Mesenchymal stem cell (in vitro differentiated cells and primary cell): ENCODE measurements around the gene SRRD.

Source experiments
- DNase-seq: peaks from one replicate; pipeline ENCODE4 v3.0.0-alpha.2; 2013
- H2AFZ ChIP-seq: one replicate; pipeline ENCODE4 v1.6.1; 2013; ENCODE audit warnings: low read depth, mild to moderate bottlenecking, control low read depth, inconsistent platforms, low read length, moderate library complexity
- H2AK5ac ChIP-seq: 2 replicates; pipeline ENCODE4 v1.6.1; 2013; ENCODE audit warnings: low read length, moderate library complexity, mild to moderate bottlenecking, inconsistent platforms; ENCODE audit not compliant: severe bottlenecking
- H2BK120ac ChIP-seq: one replicate; pipeline ENCODE4 v1.6.1; 2013; ENCODE audit warnings: low read depth, mild to moderate bottlenecking, inconsistent platforms, low read length, moderate library complexity
- H2BK12ac ChIP-seq, 2 experiments: one replicate each; pipeline ENCODE4 v1.6.1; 2013; ENCODE audit warnings: inconsistent platforms in 2 of 2, low read length in 2 of 2, mild to moderate bottlenecking in 2 of 2, moderate library complexity in 2 of 2, control low read depth in 1 of 2
- H2BK15ac ChIP-seq: one replicate; pipeline ENCODE4 v1.6.1; 2013; ENCODE audit warnings: mild to moderate bottlenecking, low read depth, inconsistent platforms; ENCODE audit not compliant: poor library complexity, severe bottlenecking
- H2BK5ac ChIP-seq: 2 replicates; pipeline ENCODE4 v1.6.1; 2013; ENCODE audit warnings: low read depth, mild to moderate bottlenecking, low read length, control low read depth, inconsistent platforms; ENCODE audit not compliant: poor library complexity, severe bottlenecking
- H3K14ac ChIP-seq, 2 experiments: one replicate each; pipeline ENCODE4 v1.6.1; 2013; ENCODE audit warnings: inconsistent platforms in 2 of 2, low read length in 2 of 2, control low read depth in 1 of 2, mild to moderate bottlenecking in 1 of 2, moderate library complexity in 1 of 2
- H3K18ac ChIP-seq, 2 experiments: one replicate each; pipeline ENCODE4 v1.6.1; 2013; ENCODE audit warnings: inconsistent platforms in 2 of 2, low read length in 2 of 2, control low read depth in 1 of 2, low read depth in 1 of 2, mild to moderate bottlenecking in 1 of 2
- H3K23ac ChIP-seq, 2 experiments: one replicate each; pipeline ENCODE4 v1.6.1; 2013; ENCODE audit warnings: inconsistent platforms in 2 of 2, low read length in 2 of 2, mild to moderate bottlenecking in 2 of 2, moderate library complexity in 2 of 2, control low read depth in 1 of 2
- H3K27ac ChIP-seq: 2 replicates; pipeline ENCODE4 v1.5.1; 2013; ENCODE audit warnings: mild to moderate bottlenecking, moderate library complexity, low read length, control low read depth, inconsistent platforms; ENCODE audit not compliant: poor library complexity, severe bottlenecking
- H3K27me3 ChIP-seq, 2 experiments: 2 replicates each; pipeline versions ENCODE4 v1.6.1 to v1.7.0; 2013; ENCODE audit warnings: low read length in 2 of 2, mild to moderate bottlenecking in 2 of 2, moderate library complexity in 2 of 2, control low read depth in 1 of 2, inconsistent platforms in 1 of 2; ENCODE audit not compliant: control insufficient read depth in 1 of 2, insufficient read depth in 1 of 2
- H3K36me3 ChIP-seq, 2 experiments: 2 replicates each; pipeline versions ENCODE4 v1.6.1 to v1.7.0; 2013; ENCODE audit warnings: low read length in 2 of 2, control low read depth in 1 of 2, inconsistent platforms in 1 of 2, low read depth in 1 of 2, mild to moderate bottlenecking in 1 of 2; ENCODE audit not compliant: insufficient read depth in 2 of 2, control insufficient read depth in 1 of 2
- H3K4ac ChIP-seq, 2 experiments: one replicate each; pipeline ENCODE4 v1.6.1; 2013; ENCODE audit warnings: inconsistent platforms in 2 of 2, low read length in 2 of 2, mild to moderate bottlenecking in 2 of 2, moderate library complexity in 2 of 2, control low read depth in 1 of 2, low read depth in 1 of 2
- H3K4me1 ChIP-seq: 2 replicates; pipeline ENCODE4 v1.6.1; 2013; ENCODE audit warnings: low read depth, low read length, control low read depth; ENCODE audit not compliant: control insufficient read depth, insufficient read depth
- H3K4me2 ChIP-seq: 2 replicates; pipeline ENCODE4 v1.6.1; 2013; ENCODE audit warnings: low read length, mild to moderate bottlenecking, inconsistent platforms; ENCODE audit not compliant: poor library complexity, severe bottlenecking
- H3K4me3 ChIP-seq, 2 experiments: 2 replicates each; pipeline versions ENCODE4 v1.5.1 to v1.7.0; 2013; ENCODE audit warnings: low read length in 2 of 2, mild to moderate bottlenecking in 2 of 2, control low read depth in 1 of 2, low read depth in 1 of 2; ENCODE audit not compliant: insufficient read depth in 1 of 2
- H3K79me1 ChIP-seq: replicated peaks from 2 replicates; pipeline ENCODE4 v1.6.1; 2013; ENCODE audit warnings: mild to moderate bottlenecking, control low read depth, low read length, inconsistent platforms; ENCODE audit not compliant: poor library complexity, severe bottlenecking
- H3K9ac ChIP-seq: 2 replicates; pipeline ENCODE4 v1.7.0; 2013; ENCODE audit warnings: mild to moderate bottlenecking, low read length, moderate library complexity
- H3K9me3 ChIP-seq: 2 replicates; pipeline ENCODE4 v1.7.0; 2013; ENCODE audit warnings: mild to moderate bottlenecking, low read length; ENCODE audit not compliant: control insufficient read depth
- H4K8ac ChIP-seq: one replicate; pipeline ENCODE4 v1.6.1; 2013; ENCODE audit warnings: inconsistent platforms, mild to moderate bottlenecking, low read length, moderate library complexity
- H4K91ac ChIP-seq: one replicate; pipeline ENCODE4 v1.6.1; 2013; ENCODE audit warnings: mild to moderate bottlenecking, low read length, inconsistent platforms
- WGBS: methylation state at CpG from one replicate; pipeline ENCODE4 v1.1.7; 2013; ENCODE audit warnings: mixed read lengths; 5-methylcytosine and 5-hydroxymethylcytosine counted together

Gene SRRD

GRCh38 chr22:26463101-26463661 is 20.5 kb upstream of the SRRD start:
- Histone ChIP-seq H2BK12ac (no peak overlapping the region), H3K9ac (no peak overlapping the region), H3K4me2 (no peak overlapping the region), H3K4ac (no peak overlapping the region), H3K4me1 (peaks cover 4% of the 10 kb centered on the region), H3K79me1 (peaks cover 26% of the 10 kb centered on the region), H4K91ac (no peak overlapping the region), H2AFZ (no peak overlapping the region), H3K4me3 (no peak overlapping the region), H2BK15ac (no peak overlapping the region), H2AK5ac (no peak overlapping the region), H3K9me3 (no peaks in the 10 kb centered on the region), H3K36me3 (peaks cover 51 to 87% of the 10 kb centered on the region in 2 experiments), H3K23ac (no peak overlapping the region), H4K8ac (no peak overlapping the region), H3K27ac (no peak overlapping the region), H2BK5ac (no peak overlapping the region), H3K14ac (no peak overlapping the region), H3K27me3 (no peaks in the 10 kb centered on the region), H2BK120ac (no peak overlapping the region), H3K18ac (no peak overlapping the region)
- no peak for DNase-seq
- WGBS, result 77% methylated on average over 10 of the region's 10 CpGs

- Histone ChIP-seq H3K27me3 (no peaks in the 10 kb centered on the region), H4K91ac (no peak overlapping the region), H3K4me2 (no peak overlapping the region), H3K4ac (no peak overlapping the region), H2BK15ac (no peak overlapping the region), H3K36me3 (peaks cover 51 to 87% of the 10 kb centered on the region in 2 experiments), H3K14ac (no peak overlapping the region), H3K4me1 (peaks cover 5% of the 10 kb centered on the region), H2BK5ac (no peak overlapping the region), H3K79me1 (peaks cover 26% of the 10 kb centered on the region), H2BK120ac (no peak overlapping the region), H3K9ac (no peak overlapping the region), H4K8ac (no peak overlapping the region), H3K18ac (no peak overlapping the region), H3K9me3 (no peaks in the 10 kb centered on the region), H3K27ac (no peak overlapping the region), H2AFZ (no peak overlapping the region), H2AK5ac (no peak overlapping the region), H2BK12ac (no peak overlapping the region), H3K23ac (no peak overlapping the region), H3K4me3 (no peak overlapping the region)
- 94% methylated on average over 9 of the region's 9 CpGs for WGBS
- no peak for DNase-seq
Observed at GRCh38 chr22:26463688-26464087, 20.0 kb upstream of the SRRD start.

GRCh38 chr22:26464312-26464711 is 19.4 kb upstream of the SRRD start:
- WGBS, result 86% methylated on average over 7 of the region's 7 CpGs
- Histone ChIP-seq H4K8ac (no peak overlapping the region), H3K14ac (no peak overlapping the region)

GRCh38 chr22:26466196-26466595 is 17.5 kb upstream of the SRRD start:
- no peak overlapping the region for H2BK120ac ChIP-seq
- H3K27ac ChIP-seq, result no peak overlapping the region
- no peak overlapping the region for H3K9ac ChIP-seq
- no peak overlapping the region for H2BK12ac ChIP-seq
- H2BK5ac ChIP-seq, result no peak overlapping the region
- no peak overlapping the region for H3K4me2 ChIP-seq
- no peak overlapping the region for H3K23ac ChIP-seq
- H2AFZ ChIP-seq, result no peak overlapping the region
- no peak overlapping the region for H3K4ac ChIP-seq
- WGBS, result 93% methylated on average over 5 of the region's 5 CpGs
- no peak overlapping the region for H4K8ac ChIP-seq
- no peak for DNase-seq
- H3K4me3 ChIP-seq, result no peak overlapping the region
- no peaks in the 10 kb centered on the region for H3K27me3 ChIP-seq
- H3K14ac ChIP-seq, result no peak overlapping the region
- H2BK15ac ChIP-seq, result no peak overlapping the region
- H3K4me1 ChIP-seq, result peaks cover 17% of the 10 kb centered on the region
- no peaks in the 10 kb centered on the region for H3K9me3 ChIP-seq
- no peak overlapping the region for H2AK5ac ChIP-seq
- no peak overlapping the region for H3K18ac ChIP-seq
- no peak overlapping the region for H4K91ac ChIP-seq
- peaks cover 60 to 94% of the 10 kb centered on the region in 2 experiments for H3K36me3 ChIP-seq
- peaks cover 16% of the 10 kb centered on the region for H3K79me1 ChIP-seq

More at GRCh38 chr22:26464312-26464711, 19.4 kb upstream of the SRRD start:
- no peak overlapping the region for H2BK12ac ChIP-seq
- H3K18ac ChIP-seq, result no peak overlapping the region
- DNase-seq, result no peak
- no peak overlapping the region for H3K9ac ChIP-seq
- H2BK15ac ChIP-seq, result no peak overlapping the region
- H3K36me3 ChIP-seq, result peaks cover 51 to 88% of the 10 kb centered on the region in 2 experiments
- H3K4ac ChIP-seq, result no peak overlapping the region
- H3K4me2 ChIP-seq, result no peak overlapping the region
- no peak overlapping the region for H2AFZ ChIP-seq
- peaks cover 5% of the 10 kb centered on the region for H3K4me1 ChIP-seq
- H2AK5ac ChIP-seq, result no peak overlapping the region
- no peak overlapping the region for H3K27ac ChIP-seq
- no peak overlapping the region for H3K4me3 ChIP-seq
- H3K23ac ChIP-seq, result no peak overlapping the region
- no peak overlapping the region for H2BK5ac ChIP-seq
- no peak overlapping the region for H2BK120ac ChIP-seq
- peaks cover 25% of the 10 kb centered on the region for H3K79me1 ChIP-seq
- no peaks in the 10 kb centered on the region for H3K9me3 ChIP-seq
- H4K91ac ChIP-seq, result no peak overlapping the region
- no peaks in the 10 kb centered on the region for H3K27me3 ChIP-seq
